CD4-positive, alpha-beta T cell treated with Interleukin-15 for 1 hour (primary cell): ENCODE results near the gene LMTK3.

ENCODE experiments used
- DNase-seq: peaks from one replicate; pipeline ENCODE4 v3.0.0-alpha.2; 2020

The LMTK3 gene

DNA sequence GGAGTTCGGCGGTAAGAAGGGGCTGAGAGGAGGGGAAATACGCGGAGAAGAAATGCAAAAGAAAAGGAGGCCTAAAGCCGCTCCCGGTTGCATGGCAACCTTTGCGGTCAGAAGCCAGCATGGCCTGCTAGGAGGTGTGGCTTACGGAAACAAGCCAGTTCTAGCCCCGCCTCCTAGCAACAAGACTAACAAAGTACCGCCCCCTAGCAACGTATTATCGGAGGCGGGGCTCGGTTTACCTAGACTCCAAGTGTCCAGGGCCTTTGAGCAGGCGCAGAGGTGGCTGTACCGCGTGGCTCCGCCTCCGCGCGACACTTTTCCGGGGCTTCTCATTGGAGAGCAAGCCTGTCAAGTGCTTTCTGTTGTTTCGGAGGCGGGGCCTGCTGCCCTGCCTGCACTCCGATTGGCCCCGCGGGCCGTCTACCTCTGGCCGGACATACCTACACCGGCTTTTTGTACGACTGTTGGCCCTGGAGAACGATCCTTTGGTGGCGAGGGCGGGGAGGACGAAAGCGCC, 42.8 kb downstream of the LMTK3 start:
- peak; percentile 100 for DNase-seq

DNA sequence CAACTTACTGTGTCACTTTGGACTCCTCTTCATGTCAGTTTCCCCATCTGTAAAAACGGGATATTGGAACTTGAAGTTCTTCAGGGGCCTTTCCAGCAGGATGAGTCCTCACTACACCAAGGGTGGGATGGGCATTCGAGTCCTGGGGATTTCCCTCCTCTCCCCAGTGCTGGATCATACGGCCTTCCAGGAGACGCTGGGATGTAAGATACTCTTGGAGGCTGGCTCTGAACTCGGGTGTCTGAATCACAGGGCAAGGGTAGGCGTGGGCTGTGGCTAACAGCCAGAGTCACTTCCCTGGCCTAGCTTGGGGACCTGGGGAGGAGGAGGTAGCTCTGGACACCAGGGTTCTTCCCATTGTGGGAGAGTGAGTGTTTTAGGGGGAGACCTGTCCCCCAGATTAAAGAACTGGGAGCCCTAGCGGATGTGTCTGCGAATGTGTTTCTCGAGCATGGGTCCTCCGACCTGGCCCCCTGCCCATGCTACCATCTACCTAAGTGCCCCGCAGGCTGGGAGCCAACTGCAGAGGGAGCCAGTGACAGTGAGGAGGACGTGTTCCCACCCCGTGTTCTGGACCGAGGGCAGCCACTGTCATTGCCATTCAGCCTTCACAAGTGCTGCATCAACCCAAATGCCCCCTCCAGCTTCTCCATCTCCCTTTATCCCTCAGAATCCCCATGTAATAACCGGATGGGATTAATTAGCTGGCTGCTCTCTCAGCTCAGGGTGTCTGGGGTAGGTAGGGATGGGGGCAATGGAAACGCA, 44.9 kb downstream of the LMTK3 start:
- no peak for DNase-seq

DNA sequence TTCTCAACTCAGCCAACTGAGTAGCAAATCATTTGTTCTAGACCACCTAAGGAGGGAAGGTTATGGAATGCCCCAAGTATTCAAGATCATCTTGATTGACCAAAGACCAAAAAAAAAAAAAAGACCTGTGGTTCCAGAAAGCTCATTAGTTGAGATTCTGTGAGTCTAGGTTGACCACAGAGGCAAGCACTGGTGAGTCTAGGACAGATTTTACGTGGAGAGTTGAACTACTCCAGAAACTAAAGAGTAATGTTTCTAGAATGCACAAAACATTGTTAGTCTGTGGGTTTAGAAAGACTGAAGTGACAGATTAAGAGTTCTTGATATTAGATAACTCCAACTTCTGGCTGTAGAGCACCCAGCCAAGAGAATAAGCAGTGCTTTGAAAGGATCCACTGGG, 46.4 kb downstream of the LMTK3 start:
- DNase-seq = no peak

DNA sequence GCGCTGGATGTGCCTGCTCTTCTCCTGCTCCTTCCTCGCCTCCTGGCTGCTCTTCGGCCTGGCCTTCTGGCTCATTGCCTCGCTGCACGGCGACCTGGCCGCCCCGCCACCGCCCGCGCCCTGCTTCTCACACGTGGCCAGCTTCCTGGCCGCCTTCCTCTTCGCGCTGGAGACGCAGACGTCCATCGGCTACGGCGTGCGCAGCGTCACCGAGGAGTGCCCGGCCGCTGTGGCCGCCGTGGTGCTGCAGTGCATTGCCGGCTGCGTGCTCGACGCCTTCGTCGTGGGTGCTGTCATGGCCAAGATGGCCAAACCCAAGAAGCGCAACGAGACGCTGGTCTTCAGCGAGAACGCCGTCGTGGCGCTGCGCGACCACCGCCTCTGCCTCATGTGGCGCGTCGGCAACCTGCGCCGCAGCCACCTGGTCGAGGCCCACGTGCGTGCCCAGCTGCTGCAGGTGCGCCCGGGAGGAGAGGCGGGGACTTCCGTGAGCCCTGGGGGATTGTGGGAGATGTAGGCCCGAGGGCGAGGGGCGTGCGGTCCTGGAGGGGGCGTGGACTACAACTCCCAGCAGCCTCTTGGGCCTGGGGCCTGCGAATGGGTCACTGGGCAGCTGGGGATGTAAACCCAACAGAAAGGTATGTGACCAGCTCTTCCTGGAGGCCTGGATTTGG, 49.5 kb downstream of the LMTK3 start:
- DNase-seq = no peak

DNA sequence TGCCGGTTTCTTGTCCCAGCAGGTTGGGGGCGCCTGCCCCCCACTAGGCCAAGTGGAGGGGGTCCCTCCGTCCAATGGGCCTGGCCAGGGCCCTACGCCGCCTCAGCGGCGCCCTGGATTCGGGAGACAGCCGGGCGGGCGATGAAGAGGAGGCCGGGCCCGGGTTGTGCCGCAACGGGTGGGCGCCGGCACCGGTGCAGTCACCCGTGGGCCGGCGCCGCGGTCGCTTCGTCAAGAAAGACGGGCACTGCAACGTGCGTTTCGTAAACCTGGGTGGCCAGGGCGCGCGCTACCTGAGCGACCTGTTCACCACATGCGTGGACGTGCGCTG, 50.0 kb downstream of the LMTK3 start:
- no peak for DNase-seq

DNA sequence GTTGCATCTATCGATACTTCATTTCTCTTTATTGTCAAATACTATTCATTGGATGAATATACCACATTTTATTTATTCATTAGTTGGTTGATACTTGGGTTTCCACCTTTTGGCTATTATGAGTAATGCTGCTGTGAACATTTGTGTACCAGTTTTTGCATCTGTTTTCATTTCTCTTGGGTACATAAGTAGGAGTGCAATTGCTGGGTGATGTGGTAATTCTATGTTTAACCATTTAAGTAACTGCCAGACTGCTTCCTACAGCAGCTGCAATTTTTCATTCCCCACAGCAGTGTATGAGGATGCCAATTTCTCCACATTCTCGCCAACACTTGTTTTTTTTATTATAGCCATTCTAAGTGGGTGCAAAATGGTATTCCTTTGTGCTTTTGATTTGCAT, 53.6 kb downstream of the LMTK3 start:
- DNase-seq = no peak

DNA sequence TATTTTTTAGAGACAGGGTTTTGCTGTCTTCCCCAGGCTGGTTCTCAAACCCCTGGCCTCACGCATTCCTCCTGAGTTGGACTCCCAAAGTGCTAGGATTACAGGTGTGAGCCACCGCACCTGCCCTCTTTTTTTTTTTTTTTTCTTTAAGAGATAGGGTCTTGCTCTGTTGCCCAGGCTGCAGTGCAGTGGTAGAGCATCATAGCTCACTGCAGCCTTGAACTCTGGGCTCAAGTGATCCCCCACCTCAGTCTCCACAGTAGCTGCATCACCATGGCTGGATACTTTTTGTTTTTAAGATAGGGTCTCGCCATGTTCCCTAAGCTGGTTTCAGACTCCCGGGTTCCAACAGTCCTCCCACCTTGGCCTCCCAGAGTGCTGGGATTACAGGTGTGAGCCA, 54.8 kb downstream of the LMTK3 start:
- no peak for DNase-seq

DNA sequence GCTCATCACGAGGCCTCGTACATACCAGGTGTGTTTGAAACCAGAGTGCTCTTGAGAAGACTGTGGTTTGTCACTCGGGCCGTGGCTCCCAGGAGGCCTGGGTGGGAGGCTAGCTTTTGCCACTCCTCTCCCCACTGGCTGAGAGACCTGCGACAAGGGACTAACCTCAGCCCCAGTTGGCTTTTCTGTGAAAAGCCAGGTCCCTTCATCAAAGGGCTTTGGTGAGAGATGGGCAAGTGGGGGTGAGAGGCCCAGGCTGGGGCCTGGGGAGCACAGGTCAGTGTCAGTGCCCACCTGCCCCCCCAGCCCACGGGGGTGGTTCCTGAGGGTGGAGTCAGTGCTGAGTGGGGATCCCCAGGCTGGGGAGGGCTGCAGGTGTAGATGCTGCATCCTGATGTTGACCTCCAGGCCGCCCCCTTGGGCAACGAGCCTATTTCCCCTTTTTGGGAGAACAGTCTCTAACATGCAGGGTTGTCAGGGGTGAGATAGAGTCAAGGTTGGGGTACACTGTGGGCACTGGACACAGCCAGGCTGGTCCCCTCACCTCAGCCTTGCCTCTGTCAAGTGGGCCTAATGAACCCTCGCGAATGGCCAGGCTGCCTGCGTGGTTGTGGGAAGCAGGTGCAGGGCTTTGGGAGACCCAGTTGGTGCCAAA, 55.6 kb downstream of the LMTK3 start:
- no peak for DNase-seq

DNA sequence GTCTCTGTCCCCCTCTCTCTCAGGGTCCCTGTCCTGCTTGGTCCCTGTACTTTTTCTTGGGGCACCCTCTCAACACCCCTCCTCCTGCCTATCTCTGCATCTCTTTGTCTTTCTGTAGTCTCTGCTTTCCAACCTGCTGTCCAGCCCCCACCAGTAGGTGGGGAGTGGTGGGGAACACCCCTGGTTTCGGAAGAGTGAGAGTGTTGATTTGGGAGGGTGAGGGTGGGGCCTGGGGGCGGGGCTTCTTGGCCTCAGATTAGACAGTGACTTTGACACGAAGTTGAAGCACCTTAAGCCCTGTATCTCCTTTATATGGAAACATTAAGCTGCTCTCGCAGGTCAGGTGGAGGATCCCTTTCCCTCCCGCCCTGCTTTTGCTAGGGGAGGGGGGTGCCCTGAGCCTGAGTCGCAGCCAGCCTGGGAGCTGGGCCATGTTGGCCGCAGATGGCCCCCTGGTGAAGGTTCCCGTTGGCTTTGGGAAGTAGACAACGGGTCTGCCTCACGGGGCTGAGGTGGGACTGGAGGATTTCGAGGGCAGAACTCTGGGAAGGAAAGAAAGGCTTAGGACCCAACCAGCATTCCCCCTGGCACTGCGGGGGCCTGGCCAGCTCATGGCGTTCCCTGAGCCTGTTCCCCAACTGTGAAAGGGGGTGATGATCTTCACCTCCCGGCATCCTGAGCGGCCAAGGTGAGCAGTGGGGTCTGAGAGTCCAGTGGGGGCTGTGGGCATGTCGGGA, 56.3 kb downstream of the LMTK3 start, which contains the start of gene KCNJ14:
KCNJ14 (plus strand) TSS at position 404 of the 737 bp plus-strand sequence. CDS start 6,151 bp downstream, outside the sequence.
- no peak for DNase-seq

DNA sequence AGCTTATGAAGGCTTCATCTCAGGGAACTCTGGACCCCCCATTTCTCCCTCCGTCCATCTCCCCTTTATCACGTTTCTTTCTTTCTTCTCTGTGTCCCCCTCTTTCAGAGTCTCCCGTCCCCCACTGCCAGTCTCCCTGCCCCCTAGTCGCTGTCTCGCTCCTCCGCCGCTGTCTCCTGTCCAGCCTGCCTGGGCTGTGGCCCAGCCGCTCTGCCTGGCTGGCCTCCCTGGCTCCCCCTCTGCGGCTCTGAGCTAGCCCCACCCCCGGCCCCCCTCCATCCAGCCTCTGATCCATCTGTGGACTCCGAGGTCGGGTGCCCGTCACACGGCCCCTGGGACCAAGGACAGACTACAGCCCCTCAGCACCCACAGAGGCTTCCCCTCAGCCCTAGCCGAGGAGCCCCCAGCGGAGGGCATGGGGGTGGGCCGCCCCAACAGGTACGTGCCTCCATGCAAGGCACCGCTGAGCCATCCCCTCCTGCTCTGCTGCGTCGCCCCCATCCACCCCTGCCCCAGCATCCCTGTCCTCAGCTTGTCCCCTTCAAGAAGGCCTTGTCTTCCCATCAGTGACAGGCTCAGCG, 57.4 kb downstream of the LMTK3 start:
- no peak for DNase-seq

DNA sequence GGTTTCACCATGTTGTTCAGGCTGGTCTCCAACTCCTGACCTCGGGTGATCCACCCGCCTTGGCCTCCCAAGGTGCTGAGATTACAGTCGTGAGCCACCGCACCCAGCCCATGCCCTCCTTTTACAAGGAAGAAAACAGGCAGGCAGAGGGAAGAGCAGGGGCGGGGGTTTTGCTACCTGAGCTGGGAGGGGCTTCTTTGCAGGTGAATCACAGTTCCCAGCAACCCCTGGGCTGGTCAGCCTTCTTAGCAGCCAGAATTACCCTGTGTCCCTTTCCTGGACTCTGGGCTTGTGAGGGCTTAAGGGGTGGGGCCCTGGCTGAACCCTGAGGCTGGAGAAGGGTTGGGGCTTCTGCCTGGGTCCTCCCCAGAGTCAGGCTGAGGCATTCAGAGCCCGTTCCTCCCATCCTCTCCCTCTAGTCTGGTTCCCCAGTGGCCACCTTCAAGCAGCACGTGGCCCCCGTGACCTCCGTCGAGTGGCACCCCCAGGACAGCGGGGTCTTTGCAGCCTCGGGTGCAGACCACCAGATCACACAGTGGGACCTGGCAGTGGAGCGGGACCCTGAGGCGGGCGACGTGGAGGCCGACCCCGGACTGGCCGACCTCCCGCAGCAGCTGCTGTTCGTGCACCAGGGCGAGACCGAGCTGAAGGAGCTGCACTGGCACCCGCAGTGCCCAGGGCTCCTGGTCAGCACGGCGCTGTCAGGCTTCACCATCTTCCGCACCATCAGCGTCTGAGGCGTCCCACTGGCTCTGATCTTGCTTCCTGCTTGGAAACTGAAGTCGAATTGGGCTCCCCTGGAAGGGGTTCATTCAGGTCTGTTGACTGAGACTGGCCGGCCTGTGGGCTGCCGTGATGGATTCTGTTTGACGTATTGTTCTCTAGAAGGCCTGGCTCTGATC, 59.1 kb downstream of the LMTK3 start:
- no peak for DNase-seq

DNA sequence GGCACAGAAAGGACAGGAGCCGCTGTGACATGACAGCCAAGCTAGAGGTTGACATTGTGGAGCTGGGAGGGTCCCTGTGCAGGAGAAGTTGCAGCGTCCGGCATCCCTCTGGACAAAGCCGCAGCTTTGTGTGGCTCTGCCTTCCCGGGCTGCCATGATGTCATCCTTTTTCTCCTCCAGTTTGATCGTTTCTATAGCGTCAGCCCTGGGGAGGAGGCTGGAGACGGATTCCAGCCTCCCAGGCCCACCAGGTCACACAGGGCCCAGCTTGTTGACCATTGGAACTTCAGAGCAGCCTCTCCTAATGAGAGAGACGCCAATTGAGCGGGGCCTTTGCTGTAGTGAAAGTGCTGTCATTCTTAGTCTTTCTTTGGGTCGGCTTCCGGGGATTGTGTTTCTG, 60.0 kb downstream of the LMTK3 start:
- DNase-seq = no peak

DNA sequence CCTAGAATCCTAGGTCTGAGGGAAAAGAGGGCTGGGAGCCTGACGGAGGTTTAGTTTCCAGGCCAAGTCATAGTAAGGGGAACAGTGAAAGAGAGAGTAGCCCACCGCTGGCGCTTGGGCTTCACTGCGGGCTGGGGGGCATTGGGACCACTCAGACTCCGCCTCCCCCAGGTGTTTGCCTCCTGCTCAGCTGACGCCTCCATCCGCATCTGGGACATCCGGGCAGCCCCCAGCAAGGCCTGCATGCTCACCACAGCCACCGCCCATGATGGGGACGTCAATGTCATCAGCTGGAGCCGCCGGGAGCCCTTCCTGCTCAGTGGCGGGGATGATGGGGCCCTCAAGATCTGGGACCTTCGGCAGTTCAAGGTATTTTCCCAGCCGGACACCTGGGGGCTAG, 60.8 kb downstream of the LMTK3 start:
- DNase-seq = no peak

DNA sequence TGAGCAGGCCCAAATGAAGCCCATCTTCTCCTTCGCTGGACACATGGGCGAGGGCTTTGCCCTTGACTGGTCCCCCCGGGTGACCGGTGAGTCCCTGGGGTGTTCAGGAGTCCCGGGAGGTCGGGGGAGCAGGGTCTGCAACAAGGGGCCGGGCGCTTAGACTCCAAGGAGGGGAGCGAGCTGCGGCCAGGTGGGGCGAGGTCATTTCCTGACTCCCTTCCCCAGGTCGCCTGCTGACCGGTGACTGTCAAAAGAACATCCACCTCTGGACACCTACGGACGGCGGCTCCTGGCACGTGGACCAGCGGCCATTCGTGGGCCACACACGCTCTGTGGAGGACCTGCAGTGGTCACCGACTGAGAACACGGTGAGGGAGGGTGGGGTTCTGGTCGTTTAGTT, 61.2 kb downstream of the LMTK3 start:
- DNase-seq = no peak

DNA sequence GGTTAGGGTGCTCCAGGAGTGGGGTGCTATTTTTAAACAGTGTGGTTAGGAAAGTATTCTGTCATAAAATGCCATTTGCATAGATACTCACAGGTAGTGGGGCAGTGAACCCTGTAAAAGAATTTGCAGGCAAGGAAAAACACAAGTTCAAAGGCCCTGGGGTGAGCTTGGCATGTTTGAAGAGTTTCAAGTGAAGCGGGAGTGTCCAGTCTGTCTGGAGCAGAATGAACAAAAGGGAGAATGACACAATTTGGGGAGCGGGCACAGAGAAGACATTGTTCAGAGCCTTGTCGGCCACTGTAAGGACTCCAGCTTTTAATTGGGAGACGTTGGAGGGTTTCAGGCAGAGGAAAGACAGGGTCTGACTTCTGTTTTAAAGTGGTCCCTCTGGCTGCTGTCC, 63.1 kb downstream of the LMTK3 start:
- no peak for DNase-seq

DNA sequence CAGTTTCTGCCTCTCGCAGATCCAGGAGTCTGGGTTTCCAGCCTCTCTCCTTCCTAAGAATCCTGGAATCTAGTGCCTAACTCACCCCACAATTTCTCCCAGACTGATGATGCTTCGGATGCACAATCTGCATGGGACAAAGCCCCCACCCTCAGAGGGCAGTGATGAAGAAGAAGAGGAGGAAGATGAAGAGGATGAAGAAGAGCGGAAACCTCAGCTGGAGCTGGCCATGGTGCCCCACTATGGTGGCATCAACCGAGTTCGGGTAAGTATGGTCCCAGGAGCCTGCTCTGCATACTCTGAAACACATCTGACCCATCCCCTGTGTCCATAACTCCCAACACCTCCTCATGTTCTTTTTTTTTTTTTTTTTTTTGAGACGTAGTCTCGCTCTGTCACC, 65.1 kb downstream of the LMTK3 start:
- DNase-seq = no peak

DNA sequence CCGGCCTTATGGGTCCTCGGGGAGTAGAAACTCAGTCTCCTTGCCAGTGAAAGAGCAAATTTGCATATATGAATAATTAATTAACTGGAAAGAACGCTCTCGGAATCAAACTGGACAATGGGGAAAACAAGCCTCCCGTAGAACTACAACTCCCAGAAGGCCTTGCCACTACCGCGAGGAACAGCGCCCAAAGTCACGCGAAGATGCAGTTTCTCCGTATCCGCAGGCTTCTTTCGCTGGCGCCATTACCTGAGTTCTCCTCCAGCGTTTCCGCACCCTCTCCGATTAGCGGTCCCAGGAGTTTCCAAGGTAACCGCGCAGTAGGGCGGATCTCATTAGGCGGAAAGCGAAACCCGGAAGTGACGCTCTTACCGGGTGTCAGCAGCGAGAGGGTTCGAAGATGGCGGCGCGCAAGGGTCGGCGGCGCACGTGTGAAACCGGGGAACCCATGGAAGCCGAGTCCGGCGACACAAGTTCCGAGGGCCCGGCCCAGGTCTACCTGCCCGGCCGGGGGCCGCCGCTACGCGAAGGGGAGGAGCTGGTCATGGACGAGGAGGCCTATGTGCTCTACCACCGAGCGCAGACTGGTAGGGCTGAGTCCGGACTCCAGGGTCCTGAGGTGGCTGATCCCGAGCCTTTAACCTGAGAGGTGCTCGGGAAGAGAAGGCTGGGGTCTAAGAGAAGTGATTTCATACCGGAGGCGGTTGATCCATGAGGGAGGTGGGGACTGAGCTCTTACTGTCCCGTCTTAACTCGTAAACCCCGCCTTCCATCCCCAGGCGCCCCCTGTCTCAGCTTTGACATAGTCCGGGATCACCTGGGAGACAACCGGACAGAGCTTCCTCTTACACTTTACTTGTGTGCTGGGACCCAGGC, 65.8 kb downstream of the LMTK3 start, which contains the start of gene GRWD1:
GRWD1 (plus strand) TSS at position 378 of the 876 bp plus-strand sequence; CDS start at position 401, 23 bp downstream.
- DNase-seq = peak; percentile 95

DNA sequence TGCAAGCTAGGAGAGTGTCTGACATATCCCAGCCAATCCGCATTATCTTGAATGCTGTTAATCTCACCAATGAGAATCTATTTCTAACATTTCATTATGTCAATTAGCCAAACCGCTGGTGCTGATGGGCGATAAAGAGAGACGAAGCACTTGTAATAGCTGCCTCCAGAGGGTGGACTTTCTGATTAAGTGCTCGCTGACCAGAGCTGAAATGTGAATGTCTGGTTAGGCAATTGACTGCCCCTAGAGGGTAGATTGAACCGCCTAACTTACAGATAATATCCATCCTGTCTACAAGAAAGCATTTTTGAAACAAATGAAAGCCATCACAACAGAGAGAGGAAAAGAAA, 66.4 kb downstream of the LMTK3 start:
- no peak for DNase-seq

DNA sequence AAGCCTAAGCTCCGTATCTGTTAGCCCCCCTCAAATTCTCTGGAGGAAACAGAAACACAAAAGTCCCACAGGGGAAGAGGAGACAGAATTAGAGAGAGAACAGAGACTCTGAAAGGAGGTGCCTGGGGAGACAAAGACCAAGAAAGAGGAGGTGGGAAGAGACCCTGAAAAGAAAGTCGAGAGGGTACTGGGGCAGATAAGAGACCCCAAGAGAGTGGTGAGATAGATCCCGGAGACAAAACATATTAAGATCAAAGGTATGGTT, 66.8 kb downstream of the LMTK3 start:
- DNase-seq = no peak

DNA sequence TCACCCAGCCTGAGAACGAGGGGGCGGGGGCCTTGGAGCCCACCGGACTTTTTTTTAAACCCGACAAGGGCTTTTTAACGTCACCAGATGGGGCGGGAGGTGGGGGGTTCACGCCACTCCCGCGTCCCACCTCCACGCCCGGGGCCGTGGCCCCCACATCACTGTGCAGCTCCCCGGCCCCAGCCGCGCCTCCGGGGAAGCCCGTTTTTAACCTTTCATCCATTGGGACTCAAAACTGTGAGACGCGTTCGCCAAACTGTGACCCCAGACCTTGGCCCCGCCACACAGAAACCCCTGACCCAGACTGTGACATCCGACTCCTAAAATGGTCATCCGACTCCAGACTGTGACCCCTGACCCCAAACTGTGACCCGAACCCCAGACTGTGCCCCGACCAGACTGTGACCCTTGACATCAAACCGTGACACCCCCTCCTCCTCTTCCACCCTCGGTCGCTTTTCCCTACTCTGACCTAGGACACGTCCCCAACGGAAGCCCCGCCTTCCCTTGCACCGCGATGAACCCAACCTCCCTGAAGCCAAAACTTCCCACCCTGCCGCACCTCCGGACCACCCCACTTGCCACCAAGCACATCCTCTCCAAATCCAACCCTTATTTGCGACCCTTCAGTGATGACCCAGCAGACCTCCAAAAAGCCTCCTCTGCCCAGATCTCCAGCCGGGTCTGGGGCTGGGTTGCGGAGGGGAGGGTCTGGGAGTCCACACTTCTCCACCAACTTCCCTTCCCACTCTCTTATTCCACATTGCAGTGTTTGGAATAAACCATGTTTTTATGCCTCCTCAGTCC, 67.3 kb downstream of the LMTK3 start:
- no peak for DNase-seq
